Renal pelvis (tissue), 4 donors: Measurements from ENCODE around the gene TRIM47. TPM values are rescaled to one million over a fixed set of nuclear protein-coding genes. Genes with fewer than 3 reads are reported as not detected.

Experiments used
- DNase-seq: peaks from one replicate; pipeline ENCODE4 v3.0.0-alpha.2; 2013
- polyA plus RNA-seq, 3 donors: library from polyadenylated mRNA; unstranded; fragments of 120-200 nt; gene quantifications; one replicate each; pipeline ENCODE4 v1.2.1, GENCODE V29; 2013; ENCODE audit not compliant: insufficient read length in 3 of 3

Gene TRIM47
- polyA plus RNA-seq, 3 donors: 7.5 to 9.5 (median 7.8) TPM

- DNase-seq: no peak
Measured at GRCh38 chr17:75847614-75848522, 30.5 kb downstream of the TRIM47 start.

GRCh38 chr17:75846692-75847613, 31.4 kb downstream of the TRIM47 start:
- no peak for DNase-seq

- no peak for DNase-seq
Measured at GRCh38 chr17:75845933-75846691, 32.3 kb downstream of the TRIM47 start.

- peak; percentile 61 for DNase-seq
Measured at GRCh38 chr17:75845058-75845711, 33.2 kb downstream of the TRIM47 start.

DNA sequence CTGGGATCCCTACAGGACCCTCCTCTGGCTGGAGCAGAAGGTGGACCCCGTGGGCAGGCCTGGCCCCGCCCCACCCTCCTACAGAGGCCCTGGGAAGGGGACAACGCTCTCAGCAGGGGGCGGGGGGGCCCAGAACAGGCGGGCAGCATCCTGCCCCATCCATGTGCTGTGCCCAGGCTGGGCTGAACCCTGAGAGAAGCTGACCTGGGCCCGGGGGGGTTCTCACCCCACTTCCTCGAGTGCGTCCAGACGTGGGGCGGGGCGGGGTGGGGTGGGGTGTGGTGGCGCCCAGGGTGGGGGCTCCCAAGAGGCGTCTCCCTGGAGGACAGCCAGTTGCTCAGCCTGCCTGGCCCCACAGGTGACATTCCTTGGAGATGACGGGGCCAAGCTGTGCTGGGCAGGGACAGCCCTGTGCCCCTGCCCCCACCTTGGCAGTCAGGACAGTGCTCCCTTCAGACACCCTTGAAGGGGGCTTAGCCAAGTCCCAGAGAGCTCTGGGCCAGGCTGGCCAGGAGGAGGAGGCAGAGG, 33.8 kb downstream of the TRIM47 start:
- no peak for DNase-seq

DNA sequence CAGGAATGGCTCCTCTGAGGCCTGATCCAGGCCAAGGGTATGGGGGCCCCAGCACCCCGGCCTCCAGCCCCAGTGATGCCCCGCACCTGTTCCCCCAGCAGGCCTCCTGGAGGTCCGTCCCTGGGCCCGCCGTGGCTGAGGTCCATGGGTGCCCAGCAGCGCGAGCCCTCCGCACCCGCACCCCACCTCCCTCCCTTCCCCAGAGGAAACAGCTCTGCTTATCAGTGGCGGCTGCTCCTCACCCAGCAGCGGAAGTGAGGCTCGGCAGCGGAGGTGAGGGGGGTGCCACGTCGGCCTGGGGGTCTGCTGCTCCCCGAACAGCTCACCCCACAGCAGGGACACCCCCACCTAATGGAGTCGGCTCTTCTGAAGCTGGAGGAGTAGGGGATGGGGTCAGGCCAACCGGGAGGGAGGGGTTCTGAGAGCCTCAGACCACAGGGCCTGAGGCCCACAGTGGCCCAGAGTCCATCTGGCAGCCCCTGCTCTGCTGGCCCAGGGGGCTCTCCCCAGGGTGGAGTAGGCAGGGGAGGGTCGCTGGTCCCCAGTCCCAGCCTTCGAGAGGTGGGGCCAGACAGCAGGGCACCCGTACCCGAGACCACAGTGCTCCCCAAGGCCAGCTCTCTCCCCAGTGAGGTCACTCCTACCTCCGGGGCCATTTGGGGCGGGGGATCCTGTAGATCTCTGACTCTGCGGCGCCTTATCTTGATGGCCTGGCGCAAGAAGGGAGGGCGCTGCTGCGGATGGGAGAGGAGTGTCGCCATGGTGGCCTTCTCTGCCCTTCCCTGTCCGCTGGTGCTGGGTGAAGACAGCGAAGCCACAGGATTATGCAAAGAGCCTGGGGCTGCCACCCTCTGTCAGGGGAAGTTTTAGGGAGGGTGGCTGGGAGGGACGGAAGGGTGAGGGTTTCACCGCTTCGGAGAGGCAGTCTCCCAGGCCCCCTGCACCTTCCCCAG, 34.5 kb downstream of the TRIM47 start, which contains the start of gene UNC13D:
Gene UNC13D, minus strand, starts transcription at position 828 of the 953 bp plus-strand sequence. Its CDS starts 67 bp downstream, at position 761.
- no peak for DNase-seq

GRCh38 chr17:75842963-75843576, 35.3 kb downstream of the TRIM47 start:
- no peak for DNase-seq

- DNase-seq: no peak
Measured at GRCh38 chr17:75842411-75842810, 36.0 kb downstream of the TRIM47 start.

GRCh38 chr17:75840799-75841164, 37.6 kb downstream of the TRIM47 start:
- DNase-seq: no peak

DNA sequence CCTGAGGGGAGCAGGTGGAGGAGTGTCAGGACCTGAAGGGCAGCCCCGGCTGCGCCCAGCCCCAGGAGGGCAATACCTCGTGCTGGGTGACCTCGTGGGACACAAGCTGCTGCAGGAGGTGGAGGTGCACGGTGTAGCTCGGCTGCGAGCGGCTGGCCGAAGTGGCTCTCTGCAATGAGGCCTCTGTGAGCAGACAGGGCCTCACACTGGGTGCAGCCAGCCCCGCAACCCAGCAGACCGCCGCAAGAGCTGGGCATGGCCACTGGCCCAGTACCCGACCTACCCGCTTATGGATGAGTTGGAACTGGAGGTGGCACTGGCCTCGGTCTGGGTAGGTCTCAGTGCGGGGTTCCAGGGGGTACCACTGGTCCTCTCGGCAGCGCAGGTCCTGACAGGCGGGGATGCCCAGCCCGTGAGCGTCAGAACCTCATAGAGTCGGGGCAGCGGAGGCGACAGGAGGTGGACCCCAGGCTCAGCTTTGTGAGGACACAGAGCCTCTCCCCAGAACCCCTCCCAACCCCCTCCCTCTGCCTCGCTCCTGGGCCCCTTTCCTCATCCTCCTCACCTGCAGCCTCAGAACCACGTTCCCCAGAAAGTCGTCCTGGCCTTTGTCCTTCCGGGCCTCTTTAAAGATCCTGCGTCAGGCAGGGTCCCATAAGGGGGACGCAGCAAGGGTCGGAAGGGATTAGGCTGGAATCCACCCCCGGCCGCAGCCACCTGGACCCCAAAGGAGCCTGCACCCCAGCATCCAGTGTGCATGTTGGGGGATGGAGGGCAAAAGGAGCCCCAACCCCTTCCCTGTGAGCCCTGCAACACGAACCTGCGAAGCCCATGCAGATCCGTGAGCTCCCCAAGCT, 38.2 kb downstream of the TRIM47 start:
- no peak for DNase-seq

- no peak for DNase-seq
Measured at GRCh38 chr17:75838410-75838809, 40.0 kb downstream of the TRIM47 start.

GRCh38 chr17:75837899-75838298, 40.5 kb downstream of the TRIM47 start:
- no peak for DNase-seq

GRCh38 chr17:75836605-75837004, 41.8 kb downstream of the TRIM47 start:
- DNase-seq: no peak

DNA sequence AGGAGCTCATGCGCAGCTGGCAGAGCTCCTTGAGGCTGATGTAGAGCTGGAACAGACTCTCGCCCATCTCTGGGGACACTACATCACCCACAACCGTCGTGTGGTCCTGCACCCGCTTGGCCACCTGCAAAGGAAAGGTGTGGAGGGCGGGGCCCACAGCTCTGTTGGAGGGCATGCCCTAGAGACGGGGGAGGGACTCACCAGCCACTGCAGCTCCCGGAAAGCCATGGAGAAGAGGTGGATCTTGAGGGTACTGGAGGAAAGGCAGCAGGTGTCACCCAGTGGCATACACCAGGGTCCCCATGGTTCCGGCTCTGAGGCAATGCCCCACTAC, 42.8 kb downstream of the TRIM47 start:
- DNase-seq: no peak

DNA sequence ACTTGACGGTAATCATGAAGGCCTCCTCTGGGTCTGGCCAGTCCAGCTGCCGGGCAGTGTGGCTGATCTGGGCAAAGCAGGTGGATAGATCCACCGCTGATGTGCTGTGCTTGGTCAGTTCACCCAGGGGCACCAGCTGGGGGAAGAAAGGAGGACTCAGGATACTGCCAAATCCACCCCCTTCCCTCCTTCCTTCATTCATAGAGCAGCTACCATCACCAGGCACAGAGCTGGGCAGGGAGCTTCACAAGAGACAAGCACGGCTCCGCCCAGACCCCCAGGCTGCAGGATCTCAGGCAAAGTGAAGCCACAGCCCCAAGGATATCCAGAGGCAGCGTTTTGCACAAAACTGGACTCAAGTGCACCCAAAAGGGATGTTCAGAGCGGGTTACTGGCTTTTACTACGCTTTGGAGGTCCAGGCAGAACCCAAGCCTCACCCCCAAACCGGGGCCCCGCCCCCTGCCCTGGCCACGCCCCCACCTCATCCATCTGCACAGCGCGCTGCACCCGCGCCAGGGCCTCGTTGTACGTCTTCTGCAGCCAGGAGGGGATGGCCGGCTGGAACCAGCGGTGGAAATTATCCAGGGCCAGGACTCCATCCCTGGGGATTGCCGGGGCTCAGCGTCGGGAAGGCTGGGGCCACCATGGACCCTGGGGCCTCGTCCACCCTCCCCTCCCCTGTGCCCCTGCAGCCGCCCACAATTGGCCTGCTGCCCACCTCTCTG, 43.3 kb downstream of the TRIM47 start:
- DNase-seq: no peak

DNA sequence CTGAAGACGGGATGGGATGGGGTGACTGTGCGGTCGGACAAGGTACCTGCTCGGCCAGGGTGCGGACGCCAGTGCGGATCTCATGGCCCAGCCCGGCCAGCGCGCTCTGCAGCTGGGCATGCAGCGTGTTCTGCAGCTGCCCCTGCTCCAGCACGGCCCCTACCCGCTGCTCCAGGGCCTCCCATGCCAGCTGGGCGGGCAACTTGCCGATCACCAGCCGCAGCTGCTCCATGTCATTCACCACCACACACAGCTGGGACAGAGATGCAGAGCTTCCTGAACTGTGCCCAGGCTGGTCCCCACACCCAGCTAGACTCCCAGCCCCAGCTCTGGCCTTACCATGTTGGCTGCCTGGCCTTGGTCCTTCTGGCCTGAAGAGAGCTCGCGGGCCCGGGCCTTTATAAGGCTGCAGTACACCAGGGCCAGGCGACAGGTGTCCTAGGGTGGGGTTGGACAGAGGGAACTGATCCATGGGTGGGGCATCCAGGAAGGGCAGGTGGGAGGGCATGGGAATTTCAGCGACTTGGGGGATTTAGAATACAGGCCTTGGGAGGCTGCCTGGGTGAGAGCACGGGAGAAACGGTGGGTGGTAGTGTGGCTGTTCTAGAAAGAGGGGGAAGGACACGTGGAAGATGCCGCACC, 44.0 kb downstream of the TRIM47 start:
- no peak for DNase-seq
